GM12864 (cell line): ENCODE results near the gene KRTAP12-2.
"Not testable (repeated sequence)": the region's sequence is repeated elsewhere in the genome, so short reads cannot be mapped to it uniquely, and the experiment has no call there.

Experiments used
- DNase-seq: peaks from one replicate; pipeline ENCODE4 v3.0.0-alpha.2; 2011; ENCODE audit warnings: low read depth
- H3K4me3 ChIP-seq: 2 replicates; pipeline ENCODE4 v1.5.1; 2011; ENCODE audit warnings: mild to moderate bottlenecking, low read depth, low read length, control low read depth
- TF ChIP-seq, protein P1 (sequence below): IDR thresholded peaks from 2 replicates; pipeline ENCODE4 v1.5.1; 2011; ENCODE audit warnings: low read depth, mild to moderate bottlenecking, moderate library complexity, low read length, control low read depth, inconsistent platforms; ENCODE audit errors: missing control alignments

The KRTAP12-2 gene

DNA sequence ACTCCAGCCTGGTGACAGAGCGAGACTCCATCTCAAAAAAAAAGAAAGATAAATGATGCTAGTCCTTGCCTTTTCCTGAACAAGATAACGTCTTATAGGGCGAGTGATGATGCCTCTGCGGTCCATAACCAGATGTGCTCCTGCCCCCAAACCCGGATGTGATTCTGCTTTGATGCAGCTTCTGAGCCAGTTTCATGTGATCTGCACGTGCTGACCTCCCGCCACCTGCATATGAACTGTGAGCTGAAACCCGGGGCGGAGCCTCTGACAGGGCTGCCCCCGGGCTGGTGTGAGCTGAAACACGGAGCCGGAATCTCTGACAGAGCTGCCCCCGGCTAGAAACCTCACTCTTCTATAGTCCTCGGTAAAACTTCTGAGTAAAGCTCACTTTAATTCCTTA lies 13.6 kb downstream of the KRTAP12-2 start:
- no peak overlapping the region for H3K4me3 ChIP-seq
- TF ChIP-seq, protein P1, sequence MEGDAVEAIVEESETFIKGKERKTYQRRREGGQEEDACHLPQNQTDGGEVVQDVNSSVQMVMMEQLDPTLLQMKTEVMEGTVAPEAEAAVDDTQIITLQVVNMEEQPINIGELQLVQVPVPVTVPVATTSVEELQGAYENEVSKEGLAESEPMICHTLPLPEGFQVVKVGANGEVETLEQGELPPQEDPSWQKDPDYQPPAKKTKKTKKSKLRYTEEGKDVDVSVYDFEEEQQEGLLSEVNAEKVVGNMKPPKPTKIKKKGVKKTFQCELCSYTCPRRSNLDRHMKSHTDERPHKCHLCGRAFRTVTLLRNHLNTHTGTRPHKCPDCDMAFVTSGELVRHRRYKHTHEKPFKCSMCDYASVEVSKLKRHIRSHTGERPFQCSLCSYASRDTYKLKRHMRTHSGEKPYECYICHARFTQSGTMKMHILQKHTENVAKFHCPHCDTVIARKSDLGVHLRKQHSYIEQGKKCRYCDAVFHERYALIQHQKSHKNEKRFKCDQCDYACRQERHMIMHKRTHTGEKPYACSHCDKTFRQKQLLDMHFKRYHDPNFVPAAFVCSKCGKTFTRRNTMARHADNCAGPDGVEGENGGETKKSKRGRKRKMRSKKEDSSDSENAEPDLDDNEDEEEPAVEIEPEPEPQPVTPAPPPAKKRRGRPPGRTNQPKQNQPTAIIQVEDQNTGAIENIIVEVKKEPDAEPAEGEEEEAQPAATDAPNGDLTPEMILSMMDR: no peak

GRCh38 chr21:44650973-44651675 lies 15.6 kb downstream of the KRTAP12-2 start:
- H3K4me3 ChIP-seq: no peak overlapping the region

More for the DNA sequence above, 13.6 kb downstream of the KRTAP12-2 start:
- no peak for DNase-seq

DNA sequence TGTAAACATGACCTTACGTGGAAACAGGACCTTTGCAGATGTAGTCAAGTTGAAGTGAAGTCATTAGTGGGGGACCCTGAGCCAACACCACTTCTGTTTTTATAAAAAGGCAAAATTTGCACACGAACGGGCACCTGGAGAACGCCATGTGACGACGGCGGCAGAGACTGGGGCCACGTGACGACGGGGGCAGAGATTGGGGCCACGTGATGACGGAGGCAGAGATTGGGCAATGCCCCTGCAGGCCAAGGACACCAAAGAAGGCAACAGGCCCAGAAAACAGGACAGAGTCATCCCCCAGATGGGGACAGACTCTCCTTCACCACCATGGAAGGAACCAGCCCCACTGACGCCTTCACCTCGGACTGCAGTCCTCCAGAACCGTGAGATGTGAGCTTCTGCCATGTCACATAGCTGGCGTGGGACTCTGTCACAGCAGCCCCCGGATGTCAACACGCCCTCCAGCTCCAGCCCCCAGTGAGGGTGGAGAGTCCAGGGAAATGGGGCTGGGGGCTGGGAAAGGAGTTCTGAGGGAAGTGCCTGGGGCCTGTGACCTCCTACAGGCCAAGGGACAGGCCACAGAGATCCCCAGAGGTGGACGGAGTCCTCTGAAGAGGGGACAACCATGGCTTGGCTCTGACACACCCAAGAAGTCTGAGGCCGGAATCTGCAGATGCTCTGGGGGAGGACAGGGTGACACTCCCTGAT lies 16.3 kb downstream of the KRTAP12-2 start:
- no peak for DNase-seq

More at GRCh38 chr21:44650973-44651675, 15.6 kb downstream of the KRTAP12-2 start:
- TF ChIP-seq, protein P1: no peak
- DNase-seq: no peak

DNA sequence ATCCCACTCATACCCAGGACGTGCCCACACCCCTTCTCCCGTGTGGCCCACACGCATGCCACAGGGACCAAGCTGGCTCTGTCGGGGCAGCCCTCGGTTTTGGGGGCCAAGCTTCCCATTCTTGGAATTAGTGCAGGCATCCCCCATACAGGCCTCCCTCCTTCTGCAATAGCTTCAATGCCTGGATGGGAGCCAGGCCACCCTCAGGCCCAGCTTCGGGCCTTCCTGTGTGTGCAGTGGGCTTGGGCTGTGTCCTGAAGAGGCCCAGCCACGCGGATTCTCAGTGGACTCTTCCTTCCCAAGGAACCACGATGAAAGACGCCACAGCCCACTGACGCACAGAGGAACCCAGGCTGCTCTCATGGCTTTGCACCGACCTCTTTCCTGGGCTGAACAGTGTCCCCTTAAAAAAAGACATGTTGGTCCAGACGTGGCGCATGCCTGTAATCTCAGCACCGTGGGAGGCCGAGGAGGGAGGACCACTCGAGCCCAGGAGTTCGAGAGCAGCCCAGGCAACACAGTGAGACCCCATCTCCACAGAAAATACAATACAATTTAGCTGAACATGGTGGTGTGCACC lies 17.1 kb downstream of the KRTAP12-2 start:
- no peak overlapping the region for H3K4me3 ChIP-seq
- TF ChIP-seq, protein P1: no peak
- no peak for DNase-seq

More for the DNA sequence above, 16.3 kb downstream of the KRTAP12-2 start:
- H3K4me3 ChIP-seq: no peak overlapping the region
- TF ChIP-seq, protein P1: no peak

DNA sequence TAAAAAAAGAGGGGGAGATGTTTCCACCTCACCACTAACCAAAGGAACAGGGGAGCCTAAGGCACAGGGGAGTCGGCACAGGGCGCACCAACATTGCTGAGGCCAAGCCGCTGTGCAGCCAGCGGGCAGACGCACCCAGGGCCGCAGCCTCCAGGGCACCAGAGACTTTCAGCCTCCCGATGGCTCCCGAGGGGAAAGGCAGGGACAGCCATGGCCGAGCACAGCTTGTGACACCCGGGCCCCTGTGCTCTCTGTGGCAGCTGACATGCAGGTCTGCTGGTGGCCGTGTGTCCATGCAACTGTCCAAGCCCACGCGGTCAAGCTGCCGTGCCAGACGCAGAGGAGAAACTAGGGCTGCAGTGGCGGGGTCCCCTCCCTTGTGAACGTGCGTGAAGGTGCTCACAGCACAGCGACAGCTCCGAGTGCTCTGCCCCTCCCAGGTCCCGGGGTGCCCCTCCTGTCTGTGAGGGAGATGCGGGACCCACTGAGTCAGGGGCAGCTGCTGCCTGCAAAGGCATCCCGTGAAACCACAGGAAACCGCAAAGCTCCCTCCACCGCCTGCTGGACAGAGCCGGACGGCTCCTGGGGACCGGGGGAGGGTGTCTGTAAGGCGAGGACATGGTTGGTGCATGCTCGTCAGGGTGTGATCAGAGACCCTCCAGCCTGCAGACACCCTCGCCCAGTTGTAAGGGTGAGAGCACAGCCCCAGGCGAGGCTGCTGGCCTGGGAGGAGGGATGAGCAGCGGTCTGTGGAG lies 18.0 kb downstream of the KRTAP12-2 start:
- TF ChIP-seq, protein P1: no peak
- no peak for DNase-seq
- no peak overlapping the region for H3K4me3 ChIP-seq

DNA sequence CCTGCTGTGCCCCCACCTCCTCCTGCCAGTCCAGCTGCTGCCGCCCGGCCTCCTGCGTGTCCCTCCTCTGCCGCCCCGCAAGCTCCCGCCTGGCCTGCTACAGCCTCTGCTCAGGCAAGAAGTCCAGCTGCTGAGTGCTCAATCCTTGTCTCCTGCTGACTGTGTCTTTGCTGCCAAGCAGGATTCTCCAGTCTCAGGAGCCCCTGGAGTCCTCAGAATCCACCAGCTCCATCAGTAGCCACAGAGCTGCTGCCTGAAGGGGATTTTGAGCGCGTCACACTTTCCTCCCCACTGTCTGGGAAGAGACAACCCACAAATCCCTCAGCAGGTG lies 19.5 kb downstream of the KRTAP12-2 start:
- TF ChIP-seq, protein P1: no peak
- H3K4me3 ChIP-seq: no peak overlapping the region
- DNase-seq: no peak

DNA sequence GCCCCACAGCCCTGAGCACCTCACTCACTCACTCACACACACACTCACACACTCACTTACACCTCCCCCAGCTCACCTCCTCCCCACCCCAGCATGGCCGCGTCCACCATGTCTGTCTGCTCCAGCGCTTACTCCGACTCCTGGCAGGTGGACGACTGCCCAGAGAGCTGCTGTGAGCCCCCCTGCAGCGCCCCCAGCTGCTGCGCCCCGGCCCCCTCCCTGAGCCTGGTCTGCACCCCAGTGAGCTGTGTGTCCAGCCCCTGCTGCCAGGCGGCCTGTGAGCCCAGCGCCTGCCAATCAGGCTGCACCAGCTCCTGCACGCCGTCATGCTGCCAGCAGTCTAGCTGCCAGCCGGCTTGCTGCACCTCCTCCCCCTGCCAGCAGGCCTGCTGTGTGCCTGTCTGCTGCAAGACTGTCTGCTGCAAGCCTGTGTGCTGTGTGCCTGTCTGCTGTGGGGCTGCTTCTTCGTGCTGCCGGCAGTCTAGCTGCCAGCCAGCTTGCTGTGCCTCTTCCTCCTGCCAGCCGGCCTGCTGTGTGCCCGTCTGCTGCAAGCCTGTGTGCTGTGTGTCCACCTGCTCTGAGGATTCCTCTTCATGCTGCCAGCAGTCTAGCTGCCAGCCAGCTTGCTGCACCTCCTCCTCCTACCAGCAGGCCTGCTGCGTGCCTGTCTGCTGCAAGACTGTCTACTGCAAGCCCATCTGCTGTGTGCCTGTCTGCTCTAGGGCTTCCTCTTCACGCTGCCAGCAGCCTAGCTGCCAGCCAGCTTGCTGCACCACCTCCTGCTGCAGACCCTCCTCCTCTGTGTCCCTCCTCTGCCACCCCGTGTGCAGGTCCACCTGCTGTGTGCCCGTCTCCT lies 20.1 kb downstream of the KRTAP12-2 start, which contains the start of gene KRTAP10-11:
Gene KRTAP10-11 (plus strand): TSS at position 49 of the 856 bp plus-strand sequence. CDS start 45 bp downstream, at position 94.
- DNase-seq, H3K4me3 ChIP-seq: not testable (repeated sequence)
